CD14-positive monocyte (primary cell): ENCODE measurements around the gene IMP3. TPM values are rescaled to one million over a fixed set of nuclear protein-coding genes. Genes with fewer than 3 reads are reported as not detected.
A peak's percentile ranks its signal among the peaks of the same experiment; 100 is the strongest.

Experiments used
- DNase-seq, 3 donors: peaks; one replicate each; pipeline ENCODE4 v3.0.0-alpha.2; 2011 to 2022
- H2AFZ ChIP-seq: 2 replicates; pipeline ENCODE4 v1.6.0; 2012; ENCODE audit warnings: mild to moderate bottlenecking, low read depth, low read length, inconsistent platforms; ENCODE audit not compliant: insufficient read depth, poor library complexity, severe bottlenecking
- H3K27ac ChIP-seq, 2 donors: 1 replicate in 1 of 2; 2 replicates in 1 of 2; pipeline ENCODE4 v1.5.1; 2012 to 2013; ENCODE audit warnings: low read length in 2 of 2, control low read depth in 1 of 2, inconsistent platforms in 1 of 2, low read depth in 1 of 2, mild to moderate bottlenecking in 1 of 2
- H3K27me3 ChIP-seq, 2 donors: one replicate each; pipeline versions ENCODE4 v1.6.0 to v1.6.1; 2011 to 2013; ENCODE audit warnings: low read length in 2 of 2; ENCODE audit not compliant: control insufficient read depth in 2 of 2, insufficient read depth in 2 of 2
- H3K36me3 ChIP-seq, 2 donors: replicated peaks in 1 of 2; 1 replicate in 1 of 2; 2 replicates in 1 of 2; pipeline versions ENCODE4 v1.5.1 to v1.6.1; 2012 to 2013; ENCODE audit warnings: low read length in 2 of 2, control low read depth in 1 of 2, inconsistent platforms in 1 of 2, mild to moderate bottlenecking in 1 of 2; ENCODE audit not compliant: insufficient read depth in 2 of 2, control insufficient read depth in 1 of 2
- H3K4me1 ChIP-seq, 2 donors: 1 replicate in 1 of 2; 2 replicates in 1 of 2; pipeline versions ENCODE4 v1.5.1 to v1.6.1; 2012 to 2013; ENCODE audit warnings: low read length in 2 of 2, control low read depth in 1 of 2, inconsistent platforms in 1 of 2, mild to moderate bottlenecking in 1 of 2, moderate library complexity in 1 of 2; ENCODE audit not compliant: insufficient read depth in 2 of 2, control insufficient read depth in 1 of 2
- H3K4me2 ChIP-seq: replicated peaks from 2 replicates; pipeline ENCODE3; 2012; ENCODE audit warnings: low read length, moderate library complexity, mild to moderate bottlenecking; ENCODE audit not compliant: poor library complexity, severe bottlenecking; ENCODE audit errors: extremely low read depth
- H3K4me3 ChIP-seq, 3 experiments: fragments of 200-600 bp in 1 of 3; sonication (generic) in 1 of 3; replicated peaks in 1 of 3; 1 replicate in 2 of 3; 2 replicates in 1 of 3; pipeline ENCODE4 v1.5.1; 2011 to 2013; ENCODE audit warnings: low read length in 3 of 3, mild to moderate bottlenecking in 3 of 3, control low read depth in 2 of 3, low read depth in 2 of 3, inconsistent platforms in 1 of 3, moderate library complexity in 1 of 3
- H3K79me2 ChIP-seq: 2 replicates; pipeline ENCODE4 v1.6.0; 2012; ENCODE audit warnings: mild to moderate bottlenecking, control low read depth, inconsistent platforms, low read length, moderate library complexity; ENCODE audit not compliant: insufficient read depth
- H3K9ac ChIP-seq: 2 replicates; pipeline ENCODE4 v1.6.0; 2017; ENCODE audit warnings: low read length, mild to moderate bottlenecking; ENCODE audit not compliant: insufficient read depth, poor library complexity, severe bottlenecking
- H3K9me3 ChIP-seq, 2 donors: replicated peaks in 1 of 2; 1 replicate in 1 of 2; 2 replicates in 1 of 2; pipeline versions ENCODE4 v1.5.1 to v1.6.1; 2012 to 2013; ENCODE audit warnings: low read length in 2 of 2, control low read depth in 1 of 2; ENCODE audit not compliant: control insufficient read depth in 1 of 2, insufficient read depth in 1 of 2
- H4K20me1 ChIP-seq: 2 replicates; pipeline ENCODE4 v1.6.0; 2012; ENCODE audit warnings: mild to moderate bottlenecking, low read length, control low read depth, moderate library complexity; ENCODE audit not compliant: insufficient read depth
- H3K27ac Mint-ChIP-seq, 7 donors: one replicate each; pipeline ENCODE4 v1.8.0; 2020; ENCODE audit warnings: mild to moderate bottlenecking in 7 of 7, mixed read lengths in 7 of 7, moderate library complexity in 6 of 7, inconsistent platforms in 2 of 7
- H3K27me3 Mint-ChIP-seq, 3 donors: one replicate each; pipeline ENCODE4 v1.8.0; 2021 to 2022; ENCODE audit warnings: low read depth in 3 of 3, mild to moderate bottlenecking in 3 of 3, mixed read lengths in 3 of 3, moderate library complexity in 3 of 3, inconsistent platforms in 1 of 3
- H3K36me3 Mint-ChIP-seq, 2 donors: one replicate each; pipeline ENCODE4 v1.8.0; 2020; ENCODE audit warnings: mixed read lengths in 2 of 2, inconsistent platforms in 1 of 2, mild to moderate bottlenecking in 1 of 2
- H3K4me1 Mint-ChIP-seq: one replicate; pipeline ENCODE4 v1.8.0; 2020; ENCODE audit warnings: mild to moderate bottlenecking, mixed read lengths
- H3K4me3 Mint-ChIP-seq, 2 donors: one replicate each; pipeline ENCODE4 v1.8.0; 2020; ENCODE audit warnings: mild to moderate bottlenecking in 2 of 2, mixed read lengths in 2 of 2, moderate library complexity in 1 of 2
- H3K9me3 Mint-ChIP-seq, 7 donors: one replicate each; pipeline ENCODE4 v1.8.0; 2020 to 2022; ENCODE audit warnings: mixed read lengths in 7 of 7, mild to moderate bottlenecking in 6 of 7, moderate library complexity in 6 of 7, inconsistent platforms in 2 of 7
- WGBS: methylation state at CpG from one replicate; pipeline ENCODE4 v1.1.5; 2013; ENCODE audit warnings: missing lambda C conversion rate; ENCODE audit not compliant: insufficient coverage; 5-methylcytosine and 5-hydroxymethylcytosine counted together
- intact Hi-C, 2 donors: fragments of 100-400 bp; cut with micrococcal nuclease; formaldehyde crosslinking; loops; one replicate each; pipeline versions ENCODE4 v1.15.0 to v1.15.1; 2023
- polyA plus RNA-seq, 3 donors: library from polyadenylated mRNA; depleted of rRNA in 1 of 3; unstranded in 2 of 3; stranded (reverse) in 1 of 3; fragments of 300-500 nt in 2 of 3; fragments of >200 nt in 1 of 3; fragmentation: Illumina TruSeq in 2 of 3; gene quantifications; 1 replicate in 2 of 3; 2 replicates in 1 of 3; pipeline ENCODE4 v1.2.3, GENCODE V29; 2012 to 2021
- TF ChIP-seq, protein P1 (sequence below): fragments of 200-600 bp; IDR thresholded peaks from one replicate; pipeline ENCODE4 v1.8.0; 2022; ENCODE audit warnings: antibody characterized with exemption, mild to moderate bottlenecking

IMP3 gene
- polyA plus RNA-seq, 3 donors, result 36.7 to 119 (median 99.3) TPM

DNA sequence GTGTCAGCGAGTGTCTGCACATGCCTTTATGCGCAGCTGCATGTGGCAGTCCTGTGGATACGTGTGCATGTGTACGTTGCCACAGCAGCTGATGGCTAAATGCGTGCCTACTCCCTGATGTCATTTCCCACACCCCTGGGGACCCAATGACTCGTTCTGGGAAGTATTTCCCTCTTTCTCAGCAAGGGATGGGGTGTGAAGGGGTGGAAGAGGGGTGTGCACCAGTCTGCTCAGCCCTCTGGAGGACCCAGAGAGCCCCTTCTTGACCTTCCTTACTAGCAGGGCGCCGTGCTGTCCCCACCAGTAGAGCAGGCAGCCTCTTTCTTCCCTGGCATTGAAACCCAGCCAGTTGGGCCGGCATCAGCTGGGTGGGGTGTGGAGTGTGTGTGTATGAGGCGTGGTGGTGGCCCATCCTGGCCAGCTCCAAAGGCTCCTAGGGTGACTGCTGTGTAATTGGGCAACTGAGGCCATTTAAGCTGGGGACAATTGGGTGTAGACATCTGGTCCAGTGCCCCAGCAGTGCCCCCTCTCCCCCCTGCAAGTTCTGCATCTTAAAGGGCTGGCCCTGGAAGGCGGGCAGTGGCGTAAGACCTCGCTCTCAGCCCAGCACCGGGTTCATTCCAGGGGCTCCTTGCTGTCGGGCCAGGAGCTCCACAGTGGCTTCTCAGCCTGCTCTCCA lies 26.9 kb upstream of the IMP3 start:
- no peak overlapping the region for H3K4me2 ChIP-seq
- peak in 2 of 3 donors; percentile 23 to 48 for DNase-seq
- peaks cover 18 to 20% of the 10 kb centered on the region in 2 donors for H3K4me1 ChIP-seq
- TF ChIP-seq, protein P1, sequence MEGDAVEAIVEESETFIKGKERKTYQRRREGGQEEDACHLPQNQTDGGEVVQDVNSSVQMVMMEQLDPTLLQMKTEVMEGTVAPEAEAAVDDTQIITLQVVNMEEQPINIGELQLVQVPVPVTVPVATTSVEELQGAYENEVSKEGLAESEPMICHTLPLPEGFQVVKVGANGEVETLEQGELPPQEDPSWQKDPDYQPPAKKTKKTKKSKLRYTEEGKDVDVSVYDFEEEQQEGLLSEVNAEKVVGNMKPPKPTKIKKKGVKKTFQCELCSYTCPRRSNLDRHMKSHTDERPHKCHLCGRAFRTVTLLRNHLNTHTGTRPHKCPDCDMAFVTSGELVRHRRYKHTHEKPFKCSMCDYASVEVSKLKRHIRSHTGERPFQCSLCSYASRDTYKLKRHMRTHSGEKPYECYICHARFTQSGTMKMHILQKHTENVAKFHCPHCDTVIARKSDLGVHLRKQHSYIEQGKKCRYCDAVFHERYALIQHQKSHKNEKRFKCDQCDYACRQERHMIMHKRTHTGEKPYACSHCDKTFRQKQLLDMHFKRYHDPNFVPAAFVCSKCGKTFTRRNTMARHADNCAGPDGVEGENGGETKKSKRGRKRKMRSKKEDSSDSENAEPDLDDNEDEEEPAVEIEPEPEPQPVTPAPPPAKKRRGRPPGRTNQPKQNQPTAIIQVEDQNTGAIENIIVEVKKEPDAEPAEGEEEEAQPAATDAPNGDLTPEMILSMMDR, result no peak
- H3K27ac ChIP-seq, result no peak overlapping the region
- Mint-ChIP-seq H3K27ac (peak overlapping the region in 4 of 7 donors; percentile 21 to 75 (median 56)), H3K9me3 (peaks cover 0 to 6% (median 3%) of the 10 kb centered on the region in 7 donors), H3K4me3 (peak overlapping the region in 1 of 2 donors; percentile 20), H3K27me3 (peaks cover 0 to 9% (median 2%) of the 10 kb centered on the region in 3 donors), H3K36me3 (no peaks in the 10 kb centered on the region), H3K4me1 (peaks cover 18% of the 10 kb centered on the region)
- H3K79me2 ChIP-seq, result no peaks in the 10 kb centered on the region
- WGBS, result 93% methylated on average over 5 of the region's 15 CpGs
- no peaks in the 10 kb centered on the region for H4K20me1 ChIP-seq
- H3K4me3 ChIP-seq, result no peak overlapping the region
- no peaks in the 10 kb centered on the region for H3K27me3 ChIP-seq
- no peaks in the 10 kb centered on the region for H3K9me3 ChIP-seq
- no peaks in the 10 kb centered on the region for H3K36me3 ChIP-seq
- H3K9ac ChIP-seq, result no peak overlapping the region
- H2AFZ ChIP-seq, result no peak overlapping the region
- intact Hi-C loops, result no loop called here

DNA sequence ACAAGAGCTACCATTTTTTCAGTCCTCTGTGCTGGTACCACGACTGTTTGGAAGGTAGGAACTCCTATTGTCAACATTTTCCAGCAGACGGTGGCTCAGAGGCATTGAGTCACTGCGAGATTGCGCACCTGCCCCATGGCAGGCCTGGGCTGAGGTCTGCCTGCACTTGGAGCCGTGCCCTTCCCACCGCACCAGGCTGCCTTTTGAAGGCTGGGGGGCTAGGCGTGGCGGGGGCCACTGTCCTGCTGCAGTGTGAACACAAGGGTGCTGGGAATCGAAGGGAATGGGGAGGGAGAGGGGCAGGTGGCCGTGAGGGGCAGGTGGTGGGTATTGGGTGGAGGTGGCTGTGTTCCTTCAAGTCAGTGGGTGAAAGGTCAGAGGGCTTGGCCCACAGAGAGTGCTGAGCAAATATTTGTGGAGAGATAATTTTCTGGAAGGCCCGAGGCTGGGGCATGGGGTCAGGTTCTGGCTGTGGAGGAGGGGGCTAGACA lies 24.0 kb upstream of the IMP3 start:
- no peak overlapping the region for H3K27ac ChIP-seq
- H3K9ac ChIP-seq, result no peak overlapping the region
- no peak overlapping the region for H3K4me2 ChIP-seq
- H3K4me3 Mint-ChIP-seq, result no peak overlapping the region
- peaks cover 0 to 16% of the 10 kb centered on the region in 2 donors for H3K36me3 ChIP-seq
- H3K4me1 ChIP-seq, result peaks cover 18 to 20% of the 10 kb centered on the region in 2 donors
- H3K27me3 ChIP-seq, result no peaks in the 10 kb centered on the region
- intact Hi-C loops, result no loop called here
- H3K36me3 Mint-ChIP-seq, result peaks cover 7 to 8% of the 10 kb centered on the region in 2 donors
- peaks cover 18% of the 10 kb centered on the region for H3K4me1 Mint-ChIP-seq
- H3K4me3 ChIP-seq, result no peak overlapping the region
- H3K9me3 ChIP-seq, result no peaks in the 10 kb centered on the region
- H3K79me2 ChIP-seq, result no peaks in the 10 kb centered on the region
- H4K20me1 ChIP-seq, result no peaks in the 10 kb centered on the region
- peaks cover 0 to 6% (median 3%) of the 10 kb centered on the region in 7 donors for H3K9me3 Mint-ChIP-seq
- DNase-seq, result no peak
- TF ChIP-seq, protein P1, result no peak
- peaks cover 1 to 8% (median 3%) of the 10 kb centered on the region in 3 donors for H3K27me3 Mint-ChIP-seq
- no peak overlapping the region for H2AFZ ChIP-seq
- whole genome bisulfite sequencing, result 97% methylated on average over 10 of the region's 11 CpGs
- H3K27ac Mint-ChIP-seq, result peak overlapping the region in 1 of 7 donors; percentile 41
